ENCODE measurements around the gene PI3. TPM values are rescaled to one million over a fixed set of nuclear protein-coding genes. Genes with fewer than 3 reads are reported as not detected.

Gene PI3
- total RNA-seq, 1 experiment from 2014 or later, result 3.7 TPM

- Mint-ChIP-seq H3K36me3 (ENCODE audit: insufficient read depth, unreplicated experiment) (no peaks in the 10 kb centered on the region), H3K27me3 (ENCODE audit: insufficient read depth, unreplicated experiment) (peaks cover 10% of the 10 kb centered on the region), H3K4me3 (ENCODE audit: unreplicated experiment) (no peak overlapping the region), H3K4me1 (ENCODE audit: low read depth, unreplicated experiment) (no peaks in the 10 kb centered on the region), H3K27ac (ENCODE audit: unreplicated experiment) (no peak overlapping the region), H3K9me3 (ENCODE audit: unreplicated experiment) (no peaks in the 10 kb centered on the region)
- H3K27me3 ChIP-seq (replicated peaks; ENCODE audit: control insufficient read depth, insufficient read depth, low read length), result no peaks in the 10 kb centered on the region; the same call in 1 of the 2 replicates
- no peak for TF ChIP-seq CTCF (IDR thresholded peaks at IDR 0.05; ENCODE audit: insufficient read depth in 1 of 2, low read depth in 1 of 2, low read length in 1 of 2, severe bottlenecking in 1 of 2, unreplicated experiment in 1 of 2)
- intact Hi-C loops (cut with micrococcal nuclease; ENCODE audit: unreplicated experiment), result loop anchor here (5.0 kb wide), 1 partner anchor 1084 kb away; no protein-coding TSS in a partner anchor
- CTCF ChIA-PET, result interaction anchor here (1.6 kb wide), 1 partner anchor 43 kb away, joined by 4 read pairs; no protein-coding TSS in a partner anchor
- H3K36me3 ChIP-seq (ENCODE audit: control insufficient read depth, insufficient read depth, low read length), result no peaks in the 10 kb centered on the region
- no TSS peak for BruUV-seq (replicated peaks)
- no peaks in the 10 kb centered on the region for H3K9me3 ChIP-seq
- H3K4me3 ChIP-seq (ENCODE audit: low read depth, low read length), result no peak overlapping the region
- no peak for DNase-seq
- POLR2A ChIA-PET, result interaction anchor here (0.7 kb wide), 1 partner anchor 794 kb away, joined by 5 read pairs; no protein-coding TSS in a partner anchor
- H3K4me1 ChIP-seq, result no peaks in the 10 kb centered on the region
Observed at GRCh38 chr20:45181639-45182038, 6.9 kb downstream of the PI3 start.

- peaks cover 6% of the 10 kb centered on the region for H3K27me3 Mint-ChIP-seq (ENCODE audit: insufficient read depth, unreplicated experiment)
- DNase-seq, result no peak
- no peaks in the 10 kb centered on the region for H3K9me3 Mint-ChIP-seq (ENCODE audit: unreplicated experiment)
- BruUV-seq (replicated peaks), result no TSS peak
- no peak overlapping the region for H3K4me3 ChIP-seq (ENCODE audit: low read depth, low read length)
- H3K27ac Mint-ChIP-seq (ENCODE audit: unreplicated experiment), result no peak overlapping the region
- intact Hi-C loops (cut with micrococcal nuclease; ENCODE audit: unreplicated experiment), result loop anchor here (5.0 kb wide), 1 partner anchor 1086 kb away; no protein-coding TSS in a partner anchor
- no peaks in the 10 kb centered on the region for H3K36me3 ChIP-seq (ENCODE audit: control insufficient read depth, insufficient read depth, low read length)
- POLR2A ChIA-PET, result no interaction called here
- H3K4me1 ChIP-seq, result no peaks in the 10 kb centered on the region
- H3K27me3 ChIP-seq (replicated peaks; ENCODE audit: control insufficient read depth, insufficient read depth, low read length), result no peaks in the 10 kb centered on the region; the same call in 1 of the 2 replicates
- H3K4me3 Mint-ChIP-seq (ENCODE audit: unreplicated experiment), result no peak overlapping the region
- no peaks in the 10 kb centered on the region for H3K9me3 ChIP-seq
- CTCF ChIA-PET, result no interaction called here
- H3K36me3 Mint-ChIP-seq (ENCODE audit: insufficient read depth, unreplicated experiment), result no peaks in the 10 kb centered on the region
- TF ChIP-seq CTCF (IDR thresholded peaks at IDR 0.05; ENCODE audit: insufficient read depth in 1 of 2, low read depth in 1 of 2, low read length in 1 of 2, severe bottlenecking in 1 of 2, unreplicated experiment in 1 of 2), result no peak
- no peaks in the 10 kb centered on the region for H3K4me1 Mint-ChIP-seq (ENCODE audit: low read depth, unreplicated experiment)
Observed at GRCh38 chr20:45183084-45183483, 8.4 kb downstream of the PI3 start.

DNA sequence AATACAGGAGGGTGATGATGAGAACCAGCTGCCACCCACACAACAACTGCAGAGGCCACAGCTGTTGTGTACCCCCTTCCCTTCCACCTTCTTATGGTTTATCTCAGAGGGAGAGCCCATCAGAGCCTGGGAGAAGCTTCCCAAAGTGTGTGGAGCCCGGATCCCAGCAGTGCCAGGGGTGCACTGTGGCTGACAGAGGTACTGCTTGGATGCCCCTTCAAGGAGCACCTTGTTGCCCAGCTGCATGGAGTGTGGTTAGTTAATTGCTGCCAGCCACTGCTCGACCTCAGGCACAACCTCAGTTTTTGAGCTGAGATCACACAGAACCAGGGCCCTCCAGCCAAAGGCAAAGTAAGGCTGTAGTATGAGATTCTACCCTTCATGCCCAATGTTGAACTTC is 13.0 kb downstream of the PI3 start:
- Mint-ChIP-seq H3K27me3 (ENCODE audit: insufficient read depth, unreplicated experiment) (peaks cover 6% of the 10 kb centered on the region), H3K9me3 (ENCODE audit: unreplicated experiment) (no peaks in the 10 kb centered on the region), H3K27ac (ENCODE audit: unreplicated experiment) (no peak overlapping the region), H3K36me3 (ENCODE audit: insufficient read depth, unreplicated experiment) (no peaks in the 10 kb centered on the region), H3K4me1 (ENCODE audit: low read depth, unreplicated experiment) (no peaks in the 10 kb centered on the region), H3K4me3 (ENCODE audit: unreplicated experiment) (no peak overlapping the region)
- CTCF ChIA-PET, result interaction anchor here (0.5 to 1.0 kb wide), 2 partner anchors 103 to 206 kb away, joined by 3 to 4 read pairs; no protein-coding TSS in a partner anchor
- Histone ChIP-seq H3K27me3 (replicated peaks; ENCODE audit: control insufficient read depth, insufficient read depth, low read length) (peaks cover 2% of the 10 kb centered on the region), H3K36me3 (ENCODE audit: control insufficient read depth, insufficient read depth, low read length) (no peaks in the 10 kb centered on the region), H3K9me3 (no peaks in the 10 kb centered on the region), H3K4me1 (no peaks in the 10 kb centered on the region), H3K4me3 (ENCODE audit: low read depth, low read length) (no peak overlapping the region)
- POLR2A ChIA-PET, result no interaction called here
- no TSS peak for BruUV-seq (replicated peaks)
- DNase-seq, result no peak
- no peak for TF ChIP-seq CTCF (IDR thresholded peaks at IDR 0.05; ENCODE audit: insufficient read depth in 1 of 2, low read depth in 1 of 2, low read length in 1 of 2, severe bottlenecking in 1 of 2, unreplicated experiment in 1 of 2)
- intact Hi-C loops (cut with micrococcal nuclease; ENCODE audit: unreplicated experiment), result loop anchor here (2.0 kb wide), 1 partner anchor 103 kb away; no protein-coding TSS in a partner anchor
